NAMALWA (cell line): ENCODE data around the gene LDB2.
"Not testable (repeated sequence)": the region's sequence is repeated elsewhere in the genome, so short reads cannot be mapped to it uniquely, and the experiment has no call there.

Experiments
- DNase-seq: peaks from one replicate; pipeline ENCODE4 v3.0.0-alpha.2; 2015; ENCODE audit warnings: low spot score

LDB2 gene

GRCh38 chr4:16646459-16646858, 252.0 kb downstream of the LDB2 start:
- DNase-seq, result no peak

- no peak for DNase-seq
These were observed 254.6 kb downstream of the LDB2 start for GRCh38 chr4:16643893-16644292.

DNA sequence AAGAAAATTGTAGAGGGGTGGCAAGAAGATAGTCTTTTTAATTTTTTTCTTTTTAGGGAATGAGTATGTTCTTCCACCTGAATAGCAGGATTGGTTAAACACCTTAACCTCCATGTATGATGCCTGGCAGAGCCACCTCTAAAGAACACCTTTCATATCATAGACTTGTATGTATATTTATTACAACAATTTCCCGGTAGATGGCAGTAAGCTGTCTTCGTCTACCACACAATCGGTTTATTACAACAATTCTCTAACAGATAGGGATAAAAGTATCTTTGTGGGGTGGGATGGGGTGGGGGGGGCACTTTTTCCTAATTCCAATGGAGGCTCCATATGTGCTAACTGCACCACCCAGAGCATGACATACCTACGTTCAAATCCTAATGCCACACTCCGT, 255.5 kb downstream of the LDB2 start:
- DNase-seq, result no peak

- DNase-seq, result no peak
These were observed 256.5 kb downstream of the LDB2 start for GRCh38 chr4:16641971-16642370.

GRCh38 chr4:16636912-16637630, 261.4 kb downstream of the LDB2 start:
- DNase-seq, result no peak

GRCh38 chr4:16636304-16636703, 262.1 kb downstream of the LDB2 start:
- no peak for DNase-seq

- not testable (repeated sequence) for DNase-seq
These were observed 269.2 kb downstream of the LDB2 start for GRCh38 chr4:16629274-16629673.

GRCh38 chr4:16628835-16629234, 269.6 kb downstream of the LDB2 start:
- DNase-seq, result not testable (repeated sequence)

DNA sequence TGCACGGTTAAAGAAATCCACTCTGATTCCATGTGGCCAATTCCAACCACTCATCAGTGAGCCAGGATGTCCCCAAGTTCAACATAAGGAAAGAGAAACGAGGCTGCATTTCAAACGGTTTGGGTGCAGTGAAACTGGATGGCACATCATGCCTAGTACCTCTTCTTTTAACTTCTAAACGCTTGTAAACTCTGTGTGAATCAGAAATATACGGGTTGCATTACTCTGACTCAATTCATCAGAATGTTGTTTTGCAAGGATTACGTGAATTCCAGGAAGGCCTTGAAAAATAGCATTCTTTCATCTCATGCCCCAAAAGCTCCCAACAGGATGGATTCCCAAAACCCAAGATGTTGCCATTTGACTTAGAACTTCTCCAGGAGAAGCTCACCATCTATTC, 270.4 kb downstream of the LDB2 start:
- no peak for DNase-seq

GRCh38 chr4:16626945-16627344, 271.5 kb downstream of the LDB2 start:
- no peak for DNase-seq

- DNase-seq, result no peak
These were observed 275.6 kb downstream of the LDB2 start for GRCh38 chr4:16622826-16623225.

GRCh38 chr4:16617435-16617834, 281.0 kb downstream of the LDB2 start:
- DNase-seq, result no peak

- no peak for DNase-seq
These were observed 281.4 kb downstream of the LDB2 start for GRCh38 chr4:16617011-16617410.

DNA sequence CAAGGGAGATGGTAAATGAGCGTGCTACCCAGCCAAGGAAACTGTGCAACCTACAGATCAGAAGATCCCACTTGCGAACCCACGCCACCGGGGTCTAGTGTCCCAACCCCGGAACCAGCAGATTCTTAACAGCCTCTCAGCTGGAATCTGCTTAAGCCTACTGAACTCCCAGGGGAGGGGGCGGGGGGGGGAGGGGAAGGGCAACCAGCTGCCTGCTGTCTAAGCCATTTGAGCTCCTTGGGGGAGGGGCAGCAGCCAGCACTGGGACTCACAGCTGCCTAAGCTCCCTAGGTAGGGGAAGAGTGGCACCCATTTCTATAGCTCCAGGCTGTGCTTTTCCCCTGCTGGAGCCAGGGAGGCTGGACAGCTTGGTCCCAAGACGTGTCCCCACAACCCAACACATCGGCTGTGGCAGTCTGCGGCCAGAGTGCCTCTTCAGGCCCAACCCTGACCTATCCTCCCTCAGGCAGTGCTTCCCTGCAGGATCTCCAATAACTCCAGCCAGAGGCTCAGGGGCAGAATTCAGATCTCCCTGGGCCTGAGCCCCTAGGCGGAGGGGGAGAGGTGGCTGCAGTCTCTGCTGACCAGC, 289.2 kb downstream of the LDB2 start:
- DNase-seq, result no peak

DNA sequence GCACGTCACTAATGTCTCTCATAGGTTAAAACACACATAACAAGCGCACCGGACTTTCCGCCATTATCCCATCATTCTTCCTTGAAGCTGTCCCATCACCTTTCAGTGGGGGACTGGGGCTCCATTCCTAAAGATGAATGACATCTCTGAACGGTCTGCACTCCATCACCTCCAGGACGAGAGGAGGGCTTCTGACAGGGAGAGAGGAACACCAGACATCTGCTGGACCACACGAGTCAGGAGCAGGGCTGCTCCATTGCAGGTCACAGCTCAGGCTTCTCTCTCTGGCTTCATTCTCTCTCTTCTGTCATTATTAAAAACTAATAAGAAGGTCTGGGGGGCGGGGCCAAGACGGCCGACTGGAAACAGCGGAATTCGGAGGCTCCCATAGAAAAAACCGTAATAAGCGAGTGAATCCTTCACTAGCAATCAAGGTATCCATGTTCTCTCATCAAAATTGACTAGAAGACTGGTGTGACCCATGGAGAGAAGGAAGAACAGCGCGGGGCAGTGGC, 289.8 kb downstream of the LDB2 start:
- no peak for DNase-seq

DNA sequence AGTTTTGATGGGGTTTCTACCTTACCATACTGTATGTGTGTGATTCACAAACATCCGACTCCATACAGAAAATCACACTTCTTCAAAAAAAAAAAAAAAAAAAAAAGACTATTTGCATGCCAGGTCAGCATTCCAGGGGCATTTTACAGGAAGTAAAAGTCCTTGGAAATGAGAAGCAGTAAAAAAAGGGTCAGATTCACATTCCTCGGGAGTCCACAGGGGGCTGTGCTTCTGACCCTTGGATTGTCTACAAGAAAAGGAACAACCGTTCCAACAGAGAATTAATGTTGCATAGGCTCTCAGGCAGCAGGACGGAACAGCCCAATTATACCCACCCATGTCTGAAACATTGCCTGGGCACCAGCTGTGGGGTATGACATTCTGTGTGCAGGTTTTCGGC, 290.3 kb downstream of the LDB2 start:
- no peak for DNase-seq

GRCh38 chr4:16607241-16608066, 291.0 kb downstream of the LDB2 start:
- no peak for DNase-seq

- DNase-seq, result no peak
These were observed 291.8 kb downstream of the LDB2 start for GRCh38 chr4:16606691-16607090.

GRCh38 chr4:16603178-16603577, 295.3 kb downstream of the LDB2 start:
- DNase-seq, result no peak

DNA sequence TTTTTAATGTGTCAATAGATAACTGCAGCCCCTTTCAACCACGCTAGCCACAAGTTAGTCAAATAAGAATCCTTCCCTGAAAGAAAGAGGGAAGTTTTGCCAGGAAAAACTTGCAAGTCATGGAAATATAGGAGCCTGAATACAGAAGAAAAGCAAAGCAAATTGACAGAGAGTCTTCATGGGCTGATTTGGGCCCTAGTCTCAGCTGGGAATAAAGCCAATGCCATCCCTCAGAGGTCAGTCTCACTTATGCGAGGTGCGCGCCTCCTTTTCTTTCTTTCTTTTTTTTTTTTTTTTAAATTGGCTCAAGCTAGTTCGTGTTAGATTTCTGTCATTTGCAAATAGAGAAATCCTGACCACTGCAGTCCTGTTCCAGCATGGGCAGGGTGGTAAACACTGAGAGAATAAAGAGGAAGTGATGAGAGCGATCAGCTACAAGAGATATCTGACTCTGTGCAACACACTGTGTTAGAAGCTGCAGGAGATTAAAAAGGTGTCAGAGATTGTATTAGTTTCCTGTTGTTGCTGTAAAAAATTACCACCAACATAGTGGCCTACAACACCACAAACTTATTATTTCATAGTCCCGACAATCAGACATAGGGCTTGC, 299.7 kb downstream of the LDB2 start:
- DNase-seq, result no peak

DNA sequence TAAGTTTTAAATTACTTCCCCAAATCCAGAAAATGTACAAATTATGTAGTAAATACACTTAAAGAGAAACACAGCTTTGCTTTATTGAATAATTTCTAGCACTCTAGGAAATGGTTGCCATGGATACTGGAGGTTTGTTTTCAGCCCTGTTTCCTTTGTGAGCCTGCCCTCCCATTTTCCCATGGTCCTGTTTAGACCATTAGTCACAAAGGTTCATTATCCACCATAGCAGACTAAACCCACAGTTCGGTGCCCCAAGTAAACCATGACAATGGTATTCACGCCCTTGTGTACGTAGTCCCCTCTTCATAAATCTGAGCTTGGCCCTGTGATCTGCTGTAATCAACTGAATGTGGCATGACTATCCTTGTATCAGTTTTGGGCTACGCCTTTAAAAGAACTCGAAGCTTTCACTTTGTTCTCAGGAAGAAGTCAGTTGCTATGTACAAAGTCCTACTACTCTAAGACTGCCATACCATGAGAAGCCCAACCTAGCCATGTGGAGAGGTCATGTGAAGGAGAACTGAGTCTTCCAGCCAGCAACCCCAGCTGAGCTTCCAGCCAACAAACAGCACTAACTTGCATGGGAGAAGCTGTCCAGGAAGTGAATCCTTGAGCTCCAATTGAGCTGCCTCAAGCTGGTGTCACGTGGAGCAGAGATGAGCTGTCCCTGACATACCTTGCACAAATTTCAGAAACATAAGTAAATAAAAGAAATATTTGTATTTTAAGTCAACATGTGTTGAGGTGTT, 300.4 kb downstream of the LDB2 start:
- DNase-seq, result no peak

- no peak for DNase-seq
These were observed 301.0 kb downstream of the LDB2 start for GRCh38 chr4:16597443-16597842.
